SK-N-SH (cell line): Measurements from ENCODE around the gene MACROD2. TPM values are rescaled to one million over a fixed set of nuclear protein-coding genes. Genes with fewer than 3 reads are reported as not detected.

Experiments used
- CTCF ChIA-PET: fragments of 300-600, 350-600 bp; formaldehyde crosslinking; extraction: SDS; loops from one replicate; lab custom pipeline; 2021; lab: Yijun Ruan, JAX
- POLR2A ChIA-PET: fragments of 350-600 bp; sonication (Branson Sonifier 250); formaldehyde crosslinking; extraction: SDS; loops from one replicate; lab custom pipeline; 2020; ENCODE audit warnings: antibody characterized with exemption, inconsistent platforms; lab: Yijun Ruan, JAX
- DNase-seq: peaks from one replicate; pipeline ENCODE4 v3.0.0; 2012
- H2AFZ ChIP-seq: fragments of 200-600 bp; sonication (generic); 2 replicates; pipeline ENCODE4 v1.8.1; 2016; ENCODE audit warnings: antibody characterized with exemption, mild to moderate bottlenecking, low read depth
- H3F3A ChIP-seq: fragments of 200-600 bp; sonication (generic); replicated peaks from 2 replicates; pipeline ENCODE3; 2016; ENCODE audit warnings: antibody characterized with exemption, mild to moderate bottlenecking; ENCODE audit not compliant: insufficient read depth
- H3K27ac ChIP-seq, 2 experiments: fragments of 200-500 bp in 1 of 2; fragments of 200-600 bp in 1 of 2; sonication (Bioruptor generic) in 1 of 2; sonication (generic), shearing (Covaris generic) in 1 of 2; 2 replicates each; pipeline versions ENCODE4 v1.5.1 to v1.6.1; 2014 to 2016; ENCODE audit warnings: low read depth in 2 of 2, inconsistent platforms in 1 of 2, low read length in 1 of 2, mild to moderate bottlenecking in 1 of 2, mixed read lengths in 1 of 2
- H3K27me3 ChIP-seq: fragments of 200-600 bp; sonication (generic), shearing (Covaris generic); 2 replicates; pipeline ENCODE4 v1.6.1; 2016; ENCODE audit warnings: mixed run types; ENCODE audit not compliant: insufficient read depth
- H3K36me3 ChIP-seq, 2 experiments: fragments of 200-500 bp in 1 of 2; fragments of 200-600 bp in 1 of 2; sonication (Bioruptor generic) in 1 of 2; sonication (generic) in 1 of 2; replicated peaks in 1 of 2; 2 replicates each; pipeline versions ENCODE3 to v1.5.1; 2014 to 2016; ENCODE audit warnings: low read length in 1 of 2, mild to moderate bottlenecking in 1 of 2; ENCODE audit not compliant: insufficient read depth in 2 of 2, control insufficient read depth in 1 of 2
- H3K4me1 ChIP-seq, 2 experiments: fragments of 200-500 bp in 1 of 2; fragments of 200-600 bp in 1 of 2; sonication (Bioruptor generic) in 1 of 2; sonication (generic), shearing (Covaris generic) in 1 of 2; 2 replicates each; pipeline versions ENCODE4 v1.5.1 to v1.6.1; 2014 to 2016; ENCODE audit warnings: low read depth in 1 of 2, low read length in 1 of 2, mixed run types in 1 of 2; ENCODE audit not compliant: insufficient read depth in 2 of 2, control insufficient read depth in 1 of 2
- H3K4me2 ChIP-seq: fragments of 200-600 bp; sonication (generic), shearing (Covaris generic); 2 replicates; pipeline ENCODE4 v1.6.1; 2017; ENCODE audit warnings: mixed run types
- H3K4me3 ChIP-seq, 2 experiments: fragments of 200-500 bp in 1 of 2; fragments of 200-600 bp in 1 of 2; sonication (Bioruptor generic) in 1 of 2; sonication (generic), shearing (Covaris generic) in 1 of 2; 2 replicates each; pipeline versions ENCODE4 v1.5.1 to v1.8.1; 2014 to 2016; ENCODE audit warnings: low read depth in 2 of 2, inconsistent platforms in 1 of 2, low read length in 1 of 2, mild to moderate bottlenecking in 1 of 2, mixed read lengths in 1 of 2, moderate library complexity in 1 of 2
- H3K79me2 ChIP-seq: fragments of 200-600 bp; sonication (generic); 2 replicates; pipeline ENCODE4 v1.8.1; 2017; ENCODE audit warnings: mild to moderate bottlenecking; ENCODE audit not compliant: insufficient read depth
- H3K9ac ChIP-seq: fragments of 200-600 bp; sonication (generic); 2 replicates; pipeline ENCODE4 v1.6.1; 2017; ENCODE audit warnings: mixed run types
- H3K9me2 ChIP-seq: fragments of 200-600 bp; sonication (generic); 2 replicates; pipeline ENCODE4 v1.6.1; 2017; ENCODE audit warnings: mixed run types
- H3K9me3 ChIP-seq: fragments of 200-600 bp; sonication (generic); 2 replicates; pipeline ENCODE4 v1.6.1; 2017; ENCODE audit warnings: mixed run types, mild to moderate bottlenecking, moderate library complexity
- H4K20me1 ChIP-seq: fragments of 200-600 bp; sonication (generic); 2 replicates; pipeline ENCODE4 v1.6.1; 2017; ENCODE audit warnings: mild to moderate bottlenecking, mixed run types; ENCODE audit not compliant: insufficient read depth
- CHD2 ChIP-seq: fragments of 150-350 bp; IDR thresholded peaks from 2 replicates; pipeline ENCODE4 v1.6.1; 2018; ENCODE audit warnings: low read length; ENCODE audit not compliant: partially characterized antibody
- EP300 ChIP-seq, 2 experiments: IDR thresholded peaks; 2 replicates each; pipeline versions ENCODE4 v1.4.0 to v1.6.1; 2012; ENCODE audit warnings: borderline replicate concordance in 1 of 2, low read depth in 1 of 2, low read length in 1 of 2
- EZH2phosphoT487 ChIP-seq: fragments of 200-600 bp; sonication (generic); IDR thresholded peaks from 2 replicates; pipeline ENCODE4 v1.6.1; 2017; ENCODE audit warnings: low read depth, mixed run types, mild to moderate bottlenecking, antibody characterized with exemption, moderate library complexity, borderline replicate concordance
- GATA2 ChIP-seq: sonication (generic); formaldehyde crosslinking; IDR thresholded peaks from 2 replicates; pipeline ENCODE4 v1.5.0; 2020; ENCODE audit warnings: mild to moderate bottlenecking, missing genetic modification reagents
- MXI1 ChIP-seq: IDR thresholded peaks from 2 replicates; pipeline ENCODE4 v1.6.1; 2012; ENCODE audit warnings: mild to moderate bottlenecking, low read depth, low read length, improper control_type of control experiment
- NFIC ChIP-seq: IDR thresholded peaks from 2 replicates; pipeline ENCODE4 v1.4.0; 2012; ENCODE audit warnings: borderline replicate concordance
- NRF1 ChIP-seq: IDR thresholded peaks from 2 replicates; pipeline ENCODE4 v1.6.1; 2012; ENCODE audit warnings: low read depth, mild to moderate bottlenecking, low read length
- POLR2AphosphoS5 ChIP-seq: IDR thresholded peaks from 2 replicates; pipeline ENCODE4 v1.6.1; 2012; ENCODE audit warnings: low read depth, low read length
- RAD21 ChIP-seq: IDR thresholded peaks from 2 replicates; pipeline ENCODE4 v1.6.1; 2012; ENCODE audit warnings: mild to moderate bottlenecking, low read length
- RCOR1 ChIP-seq: fragments of 150-350 bp; IDR thresholded peaks from 2 replicates; pipeline ENCODE4 v1.6.1; 2017; ENCODE audit warnings: antibody characterized with exemption, low read length
- RFX5 ChIP-seq: IDR thresholded peaks from 2 replicates; pipeline ENCODE4 v1.6.1; 2012; ENCODE audit warnings: mild to moderate bottlenecking, improper control_type of control experiment, low read length
- RXRA ChIP-seq: IDR thresholded peaks from 2 replicates; pipeline ENCODE4 v1.4.0; 2012; ENCODE audit warnings: low read depth, mild to moderate bottlenecking, borderline replicate concordance
- SIN3A ChIP-seq: IDR thresholded peaks from 2 replicates; pipeline ENCODE4 v1.6.1; 2012; ENCODE audit warnings: low read depth, mild to moderate bottlenecking, low read length, moderate library complexity, borderline replicate concordance
- SMC3 ChIP-seq: IDR thresholded peaks from 2 replicates; pipeline ENCODE4 v1.6.1; 2012; ENCODE audit warnings: low read depth, low read length, improper control_type of control experiment
- USF1 ChIP-seq: IDR thresholded peaks from 2 replicates; pipeline ENCODE4 v1.4.0; 2012; ENCODE audit warnings: low read depth, borderline replicate concordance
- USF2 ChIP-seq: fragments of 150-350 bp; IDR thresholded peaks from 2 replicates; pipeline ENCODE4 v1.6.1; 2017; ENCODE audit warnings: antibody characterized with exemption, low read length, low read depth, borderline replicate concordance
- YY1 ChIP-seq: IDR thresholded peaks from 2 replicates; pipeline ENCODE4 v1.4.0; 2012; ENCODE audit warnings: low read depth, mild to moderate bottlenecking
- WGBS: methylation state at CpG from one replicate; pipeline ENCODE4 v1.1.6; 2017; ENCODE audit warnings: low lambda C conversion rate; 5-methylcytosine and 5-hydroxymethylcytosine counted together
- polyA plus RNA-seq, 3 experiments: library from polyadenylated mRNA; depleted of rRNA; stranded (reverse); fragments of >200 nt; gene quantifications; 2 replicates each; pipeline ENCODE4 v1.2.3, GENCODE V29; 2012

MACROD2 gene
- polyA plus RNA-seq, 1 of the 3 experiments (the other 2 are of a cell fraction) = 0.33 TPM

GRCh38 chr20:14012671-14013070, 17.4 kb downstream of the MACROD2 start:
- H3K9ac ChIP-seq = no peak overlapping the region
- H2AFZ ChIP-seq = no peak overlapping the region
- CTCF ChIA-PET = interaction anchor here (0.6 kb wide), 1 partner anchor 316 kb away, joined by 3 read pairs; no protein-coding TSS in a partner anchor
- H3K4me1 ChIP-seq = no peaks in the 10 kb centered on the region
- H3K9me2 ChIP-seq = no peaks in the 10 kb centered on the region
- no peak for TF ChIP-seq POLR2AphosphoS5
- no peak for TF ChIP-seq CHD2
- TF ChIP-seq MXI1 = no peak
- no peak for TF ChIP-seq USF1
- TF ChIP-seq YY1 = no peak
- TF ChIP-seq SMC3 = no peak
- TF ChIP-seq USF2 = no peak
- TF ChIP-seq NFIC = no peak
- TF ChIP-seq RFX5 = no peak
- TF ChIP-seq NRF1 = no peak
- TF ChIP-seq SIN3A = no peak
- TF ChIP-seq, all 33 proteins: peak for 0
- H3K4me3 ChIP-seq = no peak overlapping the region
- no peaks in the 10 kb centered on the region for H3F3A ChIP-seq
- POLR2A ChIA-PET = no interaction called here
- H3K9me3 ChIP-seq = peaks cover under 1% of the 10 kb centered on the region; the same call in 1 of the 2 replicates
- H3K4me2 ChIP-seq = no peak overlapping the region
- H3K27ac ChIP-seq = no peak overlapping the region
- 90% methylated on average over 3 of the region's 3 CpGs for WGBS
- no peaks in the 10 kb centered on the region for H3K79me2 ChIP-seq
- H3K36me3 ChIP-seq = no peaks in the 10 kb centered on the region
- DNase-seq = no peak
- no peaks in the 10 kb centered on the region for H4K20me1 ChIP-seq
- H3K27me3 ChIP-seq = no peaks in the 10 kb centered on the region

- no peaks in the 10 kb centered on the region for H4K20me1 ChIP-seq
- no peaks in the 10 kb centered on the region for H3K4me1 ChIP-seq
- H3K27ac ChIP-seq = no peak overlapping the region
- no peaks in the 10 kb centered on the region for H3K9me2 ChIP-seq
- no peak overlapping the region for H2AFZ ChIP-seq
- TF ChIP-seq GATA2 (CRISPR knock-in tag) (no peak), EP300 (IDR thresholded peaks at IDR 0.05; ENCODE audit: borderline replicate concordance in 1 of 2, low read depth in 1 of 2, low read length in 1 of 2) (no peak), RAD21 (no peak), RXRA (no peak), RCOR1 (no peak), CHD2 (no peak), EZH2phosphoT487 (no peak), RFX5 (no peak)
- H3K36me3 ChIP-seq = no peaks in the 10 kb centered on the region
- ChIA-PET CTCF (interaction anchor here (0.8 to 1.3 kb wide), 2 partner anchors 211 to 243 kb away, joined by 3 read pairs; no protein-coding TSS in a partner anchor), POLR2A (no interaction called here)
- no peaks in the 10 kb centered on the region for H3F3A ChIP-seq
- no peak for DNase-seq
- 36% methylated on average over 1 of the region's 1 CpG for WGBS
- no peaks in the 10 kb centered on the region for H3K79me2 ChIP-seq
- H3K9me3 ChIP-seq = no peaks in the 10 kb centered on the region
- H3K27me3 ChIP-seq = no peaks in the 10 kb centered on the region
- no peak overlapping the region for H3K4me3 ChIP-seq
- H3K4me2 ChIP-seq = no peak overlapping the region
- H3K9ac ChIP-seq = no peak overlapping the region
These were observed 35.7 kb downstream of the MACROD2 start for GRCh38 chr20:14030991-14031390.
